ENCODE data around the gene ANKRD6. TPM values are rescaled to one million over a fixed set of nuclear protein-coding genes. Genes with fewer than 3 reads are reported as not detected.

The ANKRD6 gene
- total RNA-seq: 20.5 and 20.7 TPM in 2 replicates
- long read RNA-seq, partial matches to known transcripts: 1 of 11 reads
- long read RNA-seq, other reads (novel, unspliced or antisense): 10 of 11 reads

- DNase-seq (ENCODE audit: low read depth, low spot score): peak; percentile 87
- Mint-ChIP-seq H3K27ac (ENCODE audit: unreplicated experiment) (no peak within 1 kb of the TSS), H3K9me3 (peaks cover 3% of the 10 kb centered on the region), H3K4me1 (peaks cover 40% of the 10 kb centered on the region), H3K36me3 (ENCODE audit: low read depth) (no peaks in the 10 kb centered on the region), H3K4me3 (peak within 1 kb of the TSS; percentile 91), H3K27me3 (ENCODE audit: low read depth) (peaks cover 25% of the 10 kb centered on the region)
- peak; percentile 93 for TF ChIP-seq CTCF (conservative IDR thresholded peaks at IDR 0.05)
These were observed at the start of gene ANKRD6 for GRCh38 chr6:89432875-89433251. Gene ANKRD6, plus strand, starts transcription at chr6:89433152. Its CDS starts 133,825 bp downstream, at chr6:89566977.

- no peaks in the 10 kb centered on the region for H3K9me3 Mint-ChIP-seq
- no peaks in the 10 kb centered on the region for H3K4me1 Mint-ChIP-seq
- no peak overlapping the region for H3K4me3 Mint-ChIP-seq
- H3K36me3 Mint-ChIP-seq (ENCODE audit: low read depth): peaks cover 2% of the 10 kb centered on the region
- no peak for TF ChIP-seq CTCF (conservative IDR thresholded peaks at IDR 0.05)
- H3K27ac Mint-ChIP-seq (ENCODE audit: unreplicated experiment): no peak overlapping the region
- no peaks in the 10 kb centered on the region for H3K27me3 Mint-ChIP-seq (ENCODE audit: low read depth)
- DNase-seq (ENCODE audit: low read depth, low spot score): no peak
These were observed 47.7 kb upstream of the ANKRD6 start for GRCh38 chr6:89385156-89385667.

- DNase-seq (ENCODE audit: low read depth, low spot score): no peak
- no peak for TF ChIP-seq CTCF (conservative IDR thresholded peaks at IDR 0.05)
- H3K4me3 Mint-ChIP-seq: no peak overlapping the region
- peaks cover 1% of the 10 kb centered on the region for H3K9me3 Mint-ChIP-seq
- no peaks in the 10 kb centered on the region for H3K4me1 Mint-ChIP-seq
- no peak overlapping the region for H3K27ac Mint-ChIP-seq (ENCODE audit: unreplicated experiment)
- H3K27me3 Mint-ChIP-seq (ENCODE audit: low read depth): no peaks in the 10 kb centered on the region
- peaks cover 2% of the 10 kb centered on the region for H3K36me3 Mint-ChIP-seq (ENCODE audit: low read depth)
These were observed 47.1 kb upstream of the ANKRD6 start for GRCh38 chr6:89385846-89386245.

- H3K4me1 Mint-ChIP-seq: no peaks in the 10 kb centered on the region
- H3K27ac Mint-ChIP-seq (ENCODE audit: unreplicated experiment): no peak overlapping the region
- no peak overlapping the region for H3K4me3 Mint-ChIP-seq
- no peak for DNase-seq (ENCODE audit: low read depth, low spot score)
- H3K36me3 Mint-ChIP-seq (ENCODE audit: low read depth): peaks cover 2% of the 10 kb centered on the region
- H3K27me3 Mint-ChIP-seq (ENCODE audit: low read depth): no peaks in the 10 kb centered on the region
- peaks cover 2% of the 10 kb centered on the region for H3K9me3 Mint-ChIP-seq
- TF ChIP-seq CTCF (conservative IDR thresholded peaks at IDR 0.05): no peak
These were observed 45.9 kb upstream of the ANKRD6 start for GRCh38 chr6:89386917-89387491.

- H3K9me3 Mint-ChIP-seq: peaks cover 2% of the 10 kb centered on the region
- no peak overlapping the region for H3K4me3 Mint-ChIP-seq
- H3K36me3 Mint-ChIP-seq (ENCODE audit: low read depth): peaks cover 2% of the 10 kb centered on the region
- H3K27ac Mint-ChIP-seq (ENCODE audit: unreplicated experiment): no peak overlapping the region
- no peak for TF ChIP-seq CTCF (conservative IDR thresholded peaks at IDR 0.05)
- H3K4me1 Mint-ChIP-seq: no peaks in the 10 kb centered on the region
- DNase-seq (ENCODE audit: low read depth, low spot score): no peak
- no peaks in the 10 kb centered on the region for H3K27me3 Mint-ChIP-seq (ENCODE audit: low read depth)
These were observed 45.3 kb upstream of the ANKRD6 start for GRCh38 chr6:89387516-89388201.
